Measurements from ENCODE around the gene CIART.
"Not testable (repeated sequence)": the region's sequence is repeated elsewhere in the genome, so short reads cannot be mapped to it uniquely, and the experiment has no call there.

Gene CIART

GRCh38 chr1:150262388-150263320 lies 19.7 kb upstream of the CIART start:
- no peak for DNase-seq

GRCh38 chr1:150263549-150263948 lies 18.8 kb upstream of the CIART start:
- no peak for DNase-seq

- DNase-seq: no peak
These were observed 14.5 kb upstream of the CIART start for GRCh38 chr1:150267896-150268295.

GRCh38 chr1:150268340-150268704 lies 14.0 kb upstream of the CIART start:
- peak; percentile 36 for DNase-seq

GRCh38 chr1:150268705-150269403 lies 13.5 kb upstream of the CIART start, which contains the start of gene APH1A:
Gene APH1A, minus strand, starts transcription at chr1:150269016. Its CDS starts 206 bp downstream, at chr1:150268810.
- DNase-seq: peak; percentile 89

GRCh38 chr1:150269451-150269850 lies 12.9 kb upstream of the CIART start:
- DNase-seq: no peak

GRCh38 chr1:150271291-150271959 lies 10.9 kb upstream of the CIART start:
- DNase-seq: no peak

- DNase-seq: no peak
These were observed 9.0 kb upstream of the CIART start for GRCh38 chr1:150273311-150273710.

GRCh38 chr1:150280138-150280707 lies 2.1 kb upstream of the CIART start:
- no peak for DNase-seq

GRCh38 chr1:150281221-150281757 lies 1.1 kb upstream of the CIART start:
- peak; percentile 28 for DNase-seq

- no peak for DNase-seq
These were observed 204 bp downstream of the CIART start for GRCh38 chr1:150282558-150282958.

GRCh38 chr1:150283260-150283659 lies 906 bp downstream of the CIART start:
- no peak for DNase-seq

- DNase-seq: no peak
These were observed 6.0 kb downstream of the CIART start for GRCh38 chr1:150288382-150288781.

GRCh38 chr1:150288822-150289221 lies 6.5 kb downstream of the CIART start:
- no peak for DNase-seq

- DNase-seq: peak; percentile 76
These were observed 11.3 kb downstream of the CIART start, which contains the start of gene MRPS21 for GRCh38 chr1:150293433-150294253. Gene MRPS21, plus strand, starts transcription at chr1:150293861. Its CDS starts 506 bp downstream, at chr1:150294367.

GRCh38 chr1:150295476-150295875 lies 13.1 kb downstream of the CIART start:
- DNase-seq: no peak

- DNase-seq: no peak
These were observed 17.4 kb downstream of the CIART start for GRCh38 chr1:150299716-150300115.

- no peak for DNase-seq
These were observed 20.0 kb downstream of the CIART start for GRCh38 chr1:150302338-150302737.

- DNase-seq: no peak
These were observed 20.5 kb downstream of the CIART start for GRCh38 chr1:150302902-150303301.

- DNase-seq: not testable (repeated sequence)
These were observed 26.2 kb downstream of the CIART start for GRCh38 chr1:150308585-150308984.

- no peak for DNase-seq
These were observed 27.6 kb downstream of the CIART start for GRCh38 chr1:150309758-150310508.

Measured in activated effector memory CD4-positive, alpha-beta T cell treated with Interleukin-2 at 50 U/mL for 16 hours (primary cell).